ENCODE results near the gene UBAC2.

UBAC2 gene

GRCh38 chr13:99327761-99328160, 127.1 kb downstream of the UBAC2 start:
- no peak for TF ChIP-seq TCF4 (CRISPR knock-in tag; IDR thresholded peaks at IDR 0.05; ENCODE audit: borderline replicate concordance)
- no peak for TF ChIP-seq ESRRG (CRISPR knock-in tag; IDR thresholded peaks at IDR 0.05)
- TF ChIP-seq RARB (CRISPR knock-in tag; IDR thresholded peaks at IDR 0.05) = no peak
- no peak for TF ChIP-seq ZNF8 (CRISPR knock-in tag; IDR thresholded peaks at IDR 0.05)
- ATAC-seq = no peak

DNA sequence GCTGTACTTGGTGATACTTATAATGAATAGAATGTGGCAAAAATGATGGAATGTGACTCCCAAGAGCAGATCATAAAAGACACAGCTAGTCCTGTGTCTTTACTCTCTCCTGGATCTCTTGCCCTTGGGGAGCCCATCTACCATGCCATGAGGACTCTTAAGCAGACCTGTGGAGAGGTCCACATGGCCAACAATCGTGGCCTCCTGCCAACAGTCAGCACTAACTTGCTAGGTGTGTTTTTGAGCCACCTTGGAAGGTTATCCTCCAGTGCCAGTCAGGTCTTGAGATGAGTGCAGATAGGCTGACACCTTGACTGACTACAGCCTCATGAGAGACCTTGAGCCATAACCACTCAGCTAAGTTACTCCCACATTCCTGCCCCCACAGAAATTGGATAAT, 128.8 kb downstream of the UBAC2 start:
- TF ChIP-seq ZFP30 (CRISPR knock-in tag; IDR thresholded peaks at IDR 0.05) (no peak), TOX (CRISPR knock-in tag; IDR thresholded peaks at IDR 0.05; ENCODE audit: borderline replicate concordance) (no peak), ZFP3 (CRISPR knock-in tag; IDR thresholded peaks at IDR 0.05) (no peak), SNAI2 (CRISPR knock-in tag; IDR thresholded peaks at IDR 0.05) (no peak), ZC3H10 (CRISPR knock-in tag; IDR thresholded peaks at IDR 0.05) (no peak), TCF4 (CRISPR knock-in tag; IDR thresholded peaks at IDR 0.05; ENCODE audit: borderline replicate concordance) (no peak), ZNF70 (CRISPR knock-in tag; IDR thresholded peaks at IDR 0.05) (no peak), CSDC2 (CRISPR knock-in tag; IDR thresholded peaks at IDR 0.05) (no peak), PATZ1 (CRISPR knock-in tag; IDR thresholded peaks at IDR 0.05; ENCODE audit: borderline replicate concordance) (no peak), CREB5 (CRISPR knock-in tag; IDR thresholded peaks at IDR 0.05; ENCODE audit: low read depth) (no peak), BACH2 (CRISPR knock-in tag; IDR thresholded peaks at IDR 0.05; ENCODE audit: borderline replicate concordance) (no peak), OSR1 (CRISPR knock-in tag; IDR thresholded peaks at IDR 0.05) (no peak), ESRRG (CRISPR knock-in tag; IDR thresholded peaks at IDR 0.05) (no peak), GLIS3 (CRISPR knock-in tag; IDR thresholded peaks at IDR 0.05) (no peak)
- TF ChIP-seq, protein P1, sequence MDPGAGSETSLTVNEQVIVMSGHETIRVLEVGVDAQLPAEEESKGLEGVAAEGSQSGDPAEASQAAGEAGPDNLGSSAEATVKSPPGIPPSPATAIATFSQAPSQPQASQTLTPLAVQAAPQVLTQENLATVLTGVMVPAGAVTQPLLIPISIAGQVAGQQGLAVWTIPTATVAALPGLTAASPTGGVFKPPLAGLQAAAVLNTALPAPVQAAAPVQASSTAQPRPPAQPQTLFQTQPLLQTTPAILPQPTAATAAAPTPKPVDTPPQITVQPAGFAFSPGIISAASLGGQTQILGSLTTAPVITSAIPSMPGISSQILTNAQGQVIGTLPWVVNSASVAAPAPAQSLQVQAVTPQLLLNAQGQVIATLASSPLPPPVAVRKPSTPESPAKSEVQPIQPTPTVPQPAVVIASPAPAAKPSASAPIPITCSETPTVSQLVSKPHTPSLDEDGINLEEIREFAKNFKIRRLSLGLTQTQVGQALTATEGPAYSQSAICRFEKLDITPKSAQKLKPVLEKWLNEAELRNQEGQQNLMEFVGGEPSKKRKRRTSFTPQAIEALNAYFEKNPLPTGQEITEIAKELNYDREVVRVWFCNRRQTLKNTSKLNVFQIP (CRISPR knock-in tag; IDR thresholded peaks at IDR 0.05; ENCODE audit: borderline replicate concordance, low read depth) = no peak
- TF ChIP-seq, protein P2, sequence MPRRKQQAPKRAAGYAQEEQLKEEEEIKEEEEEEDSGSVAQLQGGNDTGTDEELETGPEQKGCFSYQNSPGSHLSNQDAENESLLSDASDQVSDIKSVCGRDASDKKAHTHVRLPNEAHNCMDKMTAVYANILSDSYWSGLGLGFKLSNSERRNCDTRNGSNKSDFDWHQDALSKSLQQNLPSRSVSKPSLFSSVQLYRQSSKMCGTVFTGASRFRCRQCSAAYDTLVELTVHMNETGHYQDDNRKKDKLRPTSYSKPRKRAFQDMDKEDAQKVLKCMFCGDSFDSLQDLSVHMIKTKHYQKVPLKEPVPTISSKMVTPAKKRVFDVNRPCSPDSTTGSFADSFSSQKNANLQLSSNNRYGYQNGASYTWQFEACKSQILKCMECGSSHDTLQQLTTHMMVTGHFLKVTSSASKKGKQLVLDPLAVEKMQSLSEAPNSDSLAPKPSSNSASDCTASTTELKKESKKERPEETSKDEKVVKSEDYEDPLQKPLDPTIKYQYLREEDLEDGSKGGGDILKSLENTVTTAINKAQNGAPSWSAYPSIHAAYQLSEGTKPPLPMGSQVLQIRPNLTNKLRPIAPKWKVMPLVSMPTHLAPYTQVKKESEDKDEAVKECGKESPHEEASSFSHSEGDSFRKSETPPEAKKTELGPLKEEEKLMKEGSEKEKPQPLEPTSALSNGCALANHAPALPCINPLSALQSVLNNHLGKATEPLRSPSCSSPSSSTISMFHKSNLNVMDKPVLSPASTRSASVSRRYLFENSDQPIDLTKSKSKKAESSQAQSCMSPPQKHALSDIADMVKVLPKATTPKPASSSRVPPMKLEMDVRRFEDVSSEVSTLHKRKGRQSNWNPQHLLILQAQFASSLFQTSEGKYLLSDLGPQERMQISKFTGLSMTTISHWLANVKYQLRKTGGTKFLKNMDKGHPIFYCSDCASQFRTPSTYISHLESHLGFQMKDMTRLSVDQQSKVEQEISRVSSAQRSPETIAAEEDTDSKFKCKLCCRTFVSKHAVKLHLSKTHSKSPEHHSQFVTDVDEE (CRISPR knock-in tag; IDR thresholded peaks at IDR 0.05) = no peak

DNA sequence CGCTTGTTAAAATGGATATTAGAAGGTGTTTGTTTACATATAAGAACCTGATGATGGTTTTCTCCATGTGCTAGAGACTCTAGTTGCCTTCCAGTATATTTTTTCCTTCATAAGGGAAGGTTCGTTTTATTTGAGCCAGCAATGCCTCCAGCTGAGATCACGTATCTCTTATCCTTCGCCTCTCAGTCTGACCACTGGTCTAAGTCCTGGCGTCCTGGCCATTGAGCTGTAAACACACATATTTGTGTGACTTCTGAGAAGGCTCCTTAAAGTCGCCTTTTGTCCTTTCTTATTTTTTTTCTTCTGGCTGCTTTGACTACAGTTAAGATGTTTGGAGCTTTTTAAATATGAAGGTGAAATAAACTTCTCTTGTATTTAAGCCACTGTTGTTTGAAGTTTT, 130.3 kb downstream of the UBAC2 start:
- ATAC-seq = no peak
- TF ChIP-seq BACH2 (CRISPR knock-in tag; IDR thresholded peaks at IDR 0.05; ENCODE audit: borderline replicate concordance) = no peak
- no peak for TF ChIP-seq ESRRG (CRISPR knock-in tag; IDR thresholded peaks at IDR 0.05)
- TF ChIP-seq, protein P2 (CRISPR knock-in tag; IDR thresholded peaks at IDR 0.05) = no peak
- TF ChIP-seq TOX (CRISPR knock-in tag; IDR thresholded peaks at IDR 0.05; ENCODE audit: borderline replicate concordance) = no peak
- no peak for TF ChIP-seq PPARA (CRISPR knock-in tag; IDR thresholded peaks at IDR 0.05; ENCODE audit: borderline replicate concordance)
- no peak for TF ChIP-seq OSR1 (CRISPR knock-in tag; IDR thresholded peaks at IDR 0.05)
- TF ChIP-seq ZNF565 (CRISPR knock-in tag; conservative IDR thresholded peaks at IDR 0.05; ENCODE audit: low read depth) = no peak
- TF ChIP-seq ZFP30 (CRISPR knock-in tag; IDR thresholded peaks at IDR 0.05) = no peak

More for the DNA sequence above, 128.8 kb downstream of the UBAC2 start:
- ATAC-seq = no peak
